A549 (cell line): ENCODE results near the gene NNT.

Experiments used
- EP300 ChIP-seq, 2 experiments: fragments of >200 bp; sonication (Bioruptor Twin); formaldehyde crosslinking; IDR thresholded peaks; 2 replicates in 1 of 2; 3 replicates in 1 of 2; pipeline ENCODE4 v1.6.1; 2016 to 2017
- FOSL2 ChIP-seq, 2 experiments: fragments of 450-650 bp in 1 of 2; fragments of >200 bp in 1 of 2; sonication (Bioruptor Twin) in 1 of 2; formaldehyde crosslinking; IDR thresholded peaks; 2 replicates each; pipeline versions ENCODE4 v1.5.0 to v1.6.1; 2016 to 2020; ENCODE audit warnings: mild to moderate bottlenecking in 1 of 2, moderate library complexity in 1 of 2
- NR3C1 ChIP-seq: fragments of >200 bp; sonication (Bioruptor Twin); formaldehyde crosslinking; IDR thresholded peaks from 3 replicates; pipeline ENCODE4 v1.6.1; 2017
- POLR2A ChIP-seq: IDR thresholded peaks from 2 replicates; pipeline ENCODE4 v1.6.1; 2012; ENCODE audit warnings: mild to moderate bottlenecking, low read length
- POLR2AphosphoS2 ChIP-seq: conservative IDR thresholded peaks from 2 replicates; pipeline ENCODE4 v1.6.1; 2012; ENCODE audit warnings: low read length, improper control_type of control experiment, inconsistent platforms
- RAD21 ChIP-seq, 2 experiments: fragments of >200 bp in 1 of 2; sonication (Bioruptor Twin) in 1 of 2; formaldehyde crosslinking in 1 of 2; IDR thresholded peaks in 1 of 2; conservative IDR thresholded peaks in 1 of 2; 2 replicates in 1 of 2; 3 replicates in 1 of 2; pipeline ENCODE4 v1.6.1; 2012 to 2018; ENCODE audit warnings: inconsistent platforms in 1 of 2
- TF ChIP-seq, protein P1 (sequence below): fragments of >200 bp; sonication (Bioruptor Twin); formaldehyde crosslinking; IDR thresholded peaks from 3 replicates; pipeline ENCODE4 v1.5.1; 2016
- TF ChIP-seq, protein P2 (sequence below): fragments of 450-650 bp; IDR thresholded peaks from 2 replicates; pipeline ENCODE4 v1.6.1; 2014; ENCODE audit warnings: antibody characterized with exemption

- TF ChIP-seq, protein P1, sequence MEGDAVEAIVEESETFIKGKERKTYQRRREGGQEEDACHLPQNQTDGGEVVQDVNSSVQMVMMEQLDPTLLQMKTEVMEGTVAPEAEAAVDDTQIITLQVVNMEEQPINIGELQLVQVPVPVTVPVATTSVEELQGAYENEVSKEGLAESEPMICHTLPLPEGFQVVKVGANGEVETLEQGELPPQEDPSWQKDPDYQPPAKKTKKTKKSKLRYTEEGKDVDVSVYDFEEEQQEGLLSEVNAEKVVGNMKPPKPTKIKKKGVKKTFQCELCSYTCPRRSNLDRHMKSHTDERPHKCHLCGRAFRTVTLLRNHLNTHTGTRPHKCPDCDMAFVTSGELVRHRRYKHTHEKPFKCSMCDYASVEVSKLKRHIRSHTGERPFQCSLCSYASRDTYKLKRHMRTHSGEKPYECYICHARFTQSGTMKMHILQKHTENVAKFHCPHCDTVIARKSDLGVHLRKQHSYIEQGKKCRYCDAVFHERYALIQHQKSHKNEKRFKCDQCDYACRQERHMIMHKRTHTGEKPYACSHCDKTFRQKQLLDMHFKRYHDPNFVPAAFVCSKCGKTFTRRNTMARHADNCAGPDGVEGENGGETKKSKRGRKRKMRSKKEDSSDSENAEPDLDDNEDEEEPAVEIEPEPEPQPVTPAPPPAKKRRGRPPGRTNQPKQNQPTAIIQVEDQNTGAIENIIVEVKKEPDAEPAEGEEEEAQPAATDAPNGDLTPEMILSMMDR = no peak
- TF ChIP-seq POLR2A (no peak), RAD21 (conservative IDR thresholded peaks at IDR 0.05 in 1 of 2, IDR thresholded peaks at IDR 0.05 in 1 of 2) (no peak), POLR2AphosphoS2 (no peak), EP300 (IDR thresholded peaks at IDR 0.05) (no peak), FOSL2 (IDR thresholded peaks at IDR 0.05) (no peak), FOSL2 (CRISPR knock-in tag; IDR thresholded peaks at IDR 0.05) (no peak), NR3C1 (no peak)
- TF ChIP-seq, protein P2, sequence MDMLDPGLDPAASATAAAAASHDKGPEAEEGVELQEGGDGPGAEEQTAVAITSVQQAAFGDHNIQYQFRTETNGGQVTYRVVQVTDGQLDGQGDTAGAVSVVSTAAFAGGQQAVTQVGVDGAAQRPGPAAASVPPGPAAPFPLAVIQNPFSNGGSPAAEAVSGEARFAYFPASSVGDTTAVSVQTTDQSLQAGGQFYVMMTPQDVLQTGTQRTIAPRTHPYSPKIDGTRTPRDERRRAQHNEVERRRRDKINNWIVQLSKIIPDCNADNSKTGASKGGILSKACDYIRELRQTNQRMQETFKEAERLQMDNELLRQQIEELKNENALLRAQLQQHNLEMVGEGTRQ = no peak
Observed at GRCh38 chr5:43677253-43677652, 74.3 kb downstream of the NNT start.
